Upper lobe of left lung (tissue), 4 donors: ENCODE results near the gene AHCYL2.

Experiments used
- CTCF ChIP-seq, 6 experiments: fragments of 450-650 bp in 4 of 6; fragments of 200-600 bp in 2 of 6; sonication (generic) in 2 of 6; IDR thresholded peaks; one replicate each; pipeline ENCODE4 v1.5.1; 2016 to 2019; ENCODE audit warnings: antibody characterized with exemption in 6 of 6
- EP300 ChIP-seq, 4 donors: sonication (generic); formaldehyde crosslinking; IDR thresholded peaks; one replicate each; pipeline ENCODE4 v1.5.1; 2017; ENCODE audit warnings: antibody characterized with exemption in 4 of 4, control low read depth in 2 of 4
- POLR2A ChIP-seq, 4 donors: fragments of 450-650 bp; IDR thresholded peaks; one replicate each; pipeline ENCODE4 v1.5.1; 2016 to 2017; ENCODE audit warnings: antibody characterized with exemption in 4 of 4, mild to moderate bottlenecking in 2 of 4
- POLR2AphosphoS5 ChIP-seq, 2 donors: sonication (generic); formaldehyde crosslinking; IDR thresholded peaks; one replicate each; pipeline ENCODE4 v1.5.1; 2017; ENCODE audit warnings: antibody characterized with exemption in 2 of 2

GRCh38 chr7:129464194-129464593, 239.4 kb downstream of the AHCYL2 start:
- TF ChIP-seq CTCF (IDR thresholded peaks at IDR 0.05) (no peak), POLR2A (IDR thresholded peaks at IDR 0.05) (no peak), EP300 (IDR thresholded peaks at IDR 0.05) (no peak), POLR2AphosphoS5 (IDR thresholded peaks at IDR 0.05) (no peak)
